DOHH2 (cell line): Measurements from ENCODE around the gene ST14.

Experiments used
- H3F3A ChIP-seq: fragments of 200-600 bp; sonication (generic), shearing (Covaris generic); 2 replicates; pipeline ENCODE4 v1.6.0; 2016; ENCODE audit warnings: antibody characterized with exemption, mild to moderate bottlenecking; ENCODE audit not compliant: control insufficient read depth, insufficient read depth
- H3K27ac ChIP-seq: fragments of 200-600 bp; sonication (generic); 2 replicates; pipeline ENCODE4 v1.5.1; 2014; ENCODE audit warnings: low read depth, mild to moderate bottlenecking, low read length, moderate library complexity
- H3K27me3 ChIP-seq: fragments of 200-600 bp; sonication (generic); 2 replicates; pipeline ENCODE4 v1.6.1; 2014; ENCODE audit warnings: mild to moderate bottlenecking, low read length, mixed read lengths; ENCODE audit not compliant: control insufficient read depth
- H3K36me3 ChIP-seq: fragments of 200-600 bp; sonication (generic); 2 replicates; pipeline ENCODE4 v1.6.1; 2014; ENCODE audit warnings: mild to moderate bottlenecking, low read length, moderate library complexity, mixed read lengths; ENCODE audit not compliant: control insufficient read depth
- H3K4me1 ChIP-seq: fragments of 200-600 bp; sonication (generic); 2 replicates; pipeline ENCODE4 v1.6.1; 2014; ENCODE audit warnings: mild to moderate bottlenecking, low read length, mixed read lengths; ENCODE audit not compliant: control insufficient read depth
- H3K4me2 ChIP-seq: fragments of 200-600 bp; sonication (generic); 2 replicates; pipeline ENCODE4 v1.6.0; 2014; ENCODE audit warnings: mild to moderate bottlenecking, low read length, moderate library complexity
- H3K4me3 ChIP-seq: fragments of 200-600 bp; sonication (generic); 2 replicates; pipeline ENCODE4 v1.5.1; 2014; ENCODE audit warnings: mild to moderate bottlenecking, low read length, mixed read lengths
- H3K79me2 ChIP-seq: fragments of 200-600 bp; sonication (generic); 2 replicates; pipeline ENCODE4 v1.6.1; 2014; ENCODE audit warnings: mild to moderate bottlenecking, low read length, mixed read lengths; ENCODE audit not compliant: control insufficient read depth
- H3K9me2 ChIP-seq: fragments of 200-600 bp; sonication (generic); replicated peaks from 2 replicates; pipeline ENCODE4 v1.6.1; 2014; ENCODE audit warnings: mild to moderate bottlenecking, low read length, mixed read lengths; ENCODE audit not compliant: control insufficient read depth
- H3K9me3 ChIP-seq: fragments of 200-600 bp; sonication (generic); 2 replicates; pipeline ENCODE4 v1.6.1; 2014; ENCODE audit warnings: antibody characterized with exemption, low read length, mixed read lengths; ENCODE audit not compliant: control insufficient read depth, insufficient read depth
- H4K20me1 ChIP-seq: fragments of 200-600 bp; sonication (generic); 2 replicates; pipeline ENCODE4 v1.6.0; 2014; ENCODE audit warnings: low read depth, mild to moderate bottlenecking, antibody characterized with exemption, low read length, moderate library complexity; ENCODE audit not compliant: control insufficient read depth, insufficient read depth
- CTCF ChIP-seq: fragments of 200-600 bp; sonication (generic); IDR thresholded peaks from one replicate; pipeline ENCODE4 v1.5.1; 2014; ENCODE audit warnings: antibody characterized with exemption, mild to moderate bottlenecking, low read depth, low read length; ENCODE audit not compliant: poor library complexity, severe bottlenecking
- EZH2phosphoT487 ChIP-seq: fragments of 200-600 bp; sonication (generic); IDR thresholded peaks from 2 replicates; pipeline ENCODE4 v1.6.1; 2017; ENCODE audit warnings: borderline replicate concordance, mild to moderate bottlenecking, antibody characterized with exemption, low read length, moderate library complexity, mixed read lengths

ST14 gene

DNA sequence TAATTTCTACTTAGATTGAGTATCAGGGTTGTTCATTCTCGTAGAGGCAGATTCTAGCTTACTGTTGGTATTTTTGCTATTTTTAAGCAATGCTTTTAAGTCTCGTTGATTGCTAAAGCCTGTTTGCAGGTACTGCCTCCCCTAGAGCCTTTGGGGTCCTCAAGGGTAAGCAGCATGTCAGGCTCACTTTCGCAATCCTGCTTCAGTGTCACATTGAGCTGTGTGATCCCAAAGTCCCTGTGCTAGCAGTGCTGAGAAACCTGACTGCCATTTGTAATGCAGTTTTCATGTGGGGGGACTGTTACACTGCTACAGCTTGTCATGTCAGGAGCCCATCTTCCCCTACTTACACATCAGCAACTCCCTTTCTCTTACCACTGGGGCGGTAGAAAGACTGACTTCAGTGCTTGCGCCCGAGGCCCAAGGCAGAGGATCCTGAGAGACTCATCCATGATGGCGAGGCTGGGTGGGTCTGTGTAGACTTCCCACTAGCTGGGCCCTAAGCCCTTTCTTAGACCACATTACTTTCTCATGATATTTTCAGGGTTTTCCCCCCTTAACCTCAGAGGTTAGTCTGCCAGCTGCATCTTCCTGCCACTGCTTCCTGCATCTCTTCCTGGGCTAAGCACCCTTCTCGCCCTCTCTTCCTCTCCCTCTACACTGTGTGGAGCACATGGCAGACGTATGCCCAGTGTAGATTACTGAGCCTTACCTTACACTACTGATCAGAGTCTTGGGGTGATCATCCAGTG lies 40.8 kb upstream of the ST14 start:
- Histone ChIP-seq H3K27ac (peak overlapping the region; percentile 84), H3F3A (peaks cover 28% of the 10 kb centered on the region), H3K4me3 (peak overlapping the region; percentile 32), H3K4me2 (peak overlapping the region; percentile 65), H3K79me2 (peaks cover 80% of the 10 kb centered on the region), H3K36me3 (peaks cover 73% of the 10 kb centered on the region), H3K4me1 (peaks cover 88% of the 10 kb centered on the region), H4K20me1 (peaks cover 4% of the 10 kb centered on the region; the same call in 1 of the 2 replicates), H3K9me3 (no peaks in the 10 kb centered on the region), H3K27me3 (no peaks in the 10 kb centered on the region), H3K9me2 (no peaks in the 10 kb centered on the region)
- no peak for TF ChIP-seq CTCF
- TF ChIP-seq EZH2phosphoT487, result no peak

- peaks cover 77% of the 10 kb centered on the region for H3K4me1 ChIP-seq
- peaks cover 28% of the 10 kb centered on the region for H3F3A ChIP-seq
- H3K27me3 ChIP-seq, result no peaks in the 10 kb centered on the region
- H4K20me1 ChIP-seq, result peaks cover 4% of the 10 kb centered on the region; the same call in 1 of the 2 replicates
- H3K79me2 ChIP-seq, result peaks cover 81% of the 10 kb centered on the region
- H3K9me3 ChIP-seq, result no peaks in the 10 kb centered on the region
- TF ChIP-seq EZH2phosphoT487 (no peak), CTCF (no peak)
- no peak overlapping the region for H3K4me2 ChIP-seq
- H3K36me3 ChIP-seq, result peaks cover 77% of the 10 kb centered on the region
- no peaks in the 10 kb centered on the region for H3K9me2 ChIP-seq
- H3K4me3 ChIP-seq, result no peak overlapping the region
- H3K27ac ChIP-seq, result peak overlapping the region; percentile 84
Observed at GRCh38 chr11:130120045-130120444, 39.5 kb upstream of the ST14 start.

GRCh38 chr11:130121445-130121978 lies 38.1 kb upstream of the ST14 start:
- H3K9me2 ChIP-seq, result no peaks in the 10 kb centered on the region
- peak overlapping the region; percentile 71 for H3K4me2 ChIP-seq
- peak overlapping the region; percentile 84 for H3K27ac ChIP-seq
- peaks cover 79% of the 10 kb centered on the region for H3K36me3 ChIP-seq
- no peaks in the 10 kb centered on the region for H3K27me3 ChIP-seq
- TF ChIP-seq CTCF (no peak), EZH2phosphoT487 (no peak)
- peaks cover 4% of the 10 kb centered on the region; the same call in 1 of the 2 replicates for H4K20me1 ChIP-seq
- H3F3A ChIP-seq, result peaks cover 28% of the 10 kb centered on the region
- no peaks in the 10 kb centered on the region for H3K9me3 ChIP-seq
- peaks cover 69% of the 10 kb centered on the region for H3K79me2 ChIP-seq
- H3K4me1 ChIP-seq, result peaks cover 62% of the 10 kb centered on the region
- peak overlapping the region; percentile 54 for H3K4me3 ChIP-seq
